Measurements from ENCODE around the gene SMARCA1. TPM values are rescaled to one million over a fixed set of nuclear protein-coding genes. Genes with fewer than 3 reads are reported as not detected.

SMARCA1 gene
- total and polyA plus RNA-seq, 2 of the 13 experiments (the other 11 are each of a cell fraction or from before 2014, with no cell fraction given) = 97.7 to 145 TPM

DNA sequence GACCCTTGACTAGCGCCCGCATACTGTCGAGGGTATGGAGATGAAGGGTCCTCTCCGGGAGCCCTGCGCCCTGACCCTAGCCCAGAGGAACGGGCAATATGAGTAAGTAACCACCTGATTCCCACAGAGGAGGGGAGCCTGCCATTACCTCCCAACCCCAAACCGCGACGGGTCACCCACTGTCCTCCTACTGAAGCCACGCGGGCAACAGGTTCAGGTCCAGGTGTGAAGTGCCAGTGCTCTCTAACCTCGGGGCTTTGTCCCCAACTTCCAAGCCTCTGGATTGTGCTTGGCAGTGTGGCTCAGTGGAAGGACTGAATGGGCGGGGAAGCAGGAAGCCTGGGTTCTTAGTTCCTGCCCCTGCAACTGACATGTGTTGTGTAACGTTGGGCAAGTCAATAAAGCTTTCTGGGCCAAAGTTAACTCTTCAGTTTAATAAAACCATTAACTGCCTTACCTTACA is 17.5 kb upstream of the SMARCA1 start (continued):
- TF ChIP-seq, protein P1, sequence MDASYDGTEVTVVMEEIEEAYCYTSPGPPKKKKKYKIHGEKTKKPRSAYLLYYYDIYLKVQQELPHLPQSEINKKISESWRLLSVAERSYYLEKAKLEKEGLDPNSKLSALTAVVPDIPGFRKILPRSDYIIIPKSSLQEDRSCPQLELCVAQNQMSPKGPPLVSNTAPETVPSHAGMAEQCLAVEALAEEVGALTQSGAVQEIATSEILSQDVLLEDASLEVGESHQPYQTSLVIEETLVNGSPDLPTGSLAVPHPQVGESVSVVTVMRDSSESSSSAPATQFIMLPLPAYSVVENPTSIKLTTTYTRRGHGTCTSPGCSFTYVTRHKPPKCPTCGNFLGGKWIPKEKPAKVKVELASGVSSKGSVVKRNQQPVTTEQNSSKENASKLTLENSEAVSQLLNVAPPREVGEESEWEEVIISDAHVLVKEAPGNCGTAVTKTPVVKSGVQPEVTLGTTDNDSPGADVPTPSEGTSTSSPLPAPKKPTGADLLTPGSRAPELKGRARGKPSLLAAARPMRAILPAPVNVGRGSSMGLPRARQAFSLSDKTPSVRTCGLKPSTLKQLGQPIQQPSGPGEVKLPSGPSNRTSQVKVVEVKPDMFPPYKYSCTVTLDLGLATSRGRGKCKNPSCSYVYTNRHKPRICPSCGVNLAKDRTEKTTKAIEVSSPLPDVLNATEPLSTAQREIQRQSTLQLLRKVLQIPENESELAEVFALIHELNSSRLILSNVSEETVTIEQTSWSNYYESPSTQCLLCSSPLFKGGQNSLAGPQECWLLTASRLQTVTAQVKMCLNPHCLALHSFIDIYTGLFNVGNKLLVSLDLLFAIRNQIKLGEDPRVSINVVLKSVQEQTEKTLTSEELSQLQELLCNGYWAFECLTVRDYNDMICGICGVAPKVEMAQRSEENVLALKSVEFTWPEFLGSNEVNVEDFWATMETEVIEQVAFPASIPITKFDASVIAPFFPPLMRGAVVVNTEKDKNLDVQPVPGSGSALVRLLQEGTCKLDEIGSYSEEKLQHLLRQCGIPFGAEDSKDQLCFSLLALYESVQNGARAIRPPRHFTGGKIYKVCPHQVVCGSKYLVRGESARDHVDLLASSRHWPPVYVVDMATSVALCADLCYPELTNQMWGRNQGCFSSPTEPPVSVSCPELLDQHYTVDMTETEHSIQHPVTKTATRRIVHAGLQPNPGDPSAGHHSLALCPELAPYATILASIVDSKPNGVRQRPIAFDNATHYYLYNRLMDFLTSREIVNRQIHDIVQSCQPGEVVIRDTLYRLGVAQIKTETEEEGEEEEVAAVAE (CRISPR knock-in tag; IDR thresholded peaks at IDR 0.05; ENCODE audit: borderline replicate concordance) = no peak
- TF ChIP-seq ZNF326 (CRISPR knock-in tag; IDR thresholded peaks at IDR 0.05; ENCODE audit: borderline replicate concordance) = no peak
- TF ChIP-seq ZNF816 (CRISPR knock-in tag; IDR thresholded peaks at IDR 0.05; ENCODE audit: borderline replicate concordance) = no peak
- TF ChIP-seq, protein P2, sequence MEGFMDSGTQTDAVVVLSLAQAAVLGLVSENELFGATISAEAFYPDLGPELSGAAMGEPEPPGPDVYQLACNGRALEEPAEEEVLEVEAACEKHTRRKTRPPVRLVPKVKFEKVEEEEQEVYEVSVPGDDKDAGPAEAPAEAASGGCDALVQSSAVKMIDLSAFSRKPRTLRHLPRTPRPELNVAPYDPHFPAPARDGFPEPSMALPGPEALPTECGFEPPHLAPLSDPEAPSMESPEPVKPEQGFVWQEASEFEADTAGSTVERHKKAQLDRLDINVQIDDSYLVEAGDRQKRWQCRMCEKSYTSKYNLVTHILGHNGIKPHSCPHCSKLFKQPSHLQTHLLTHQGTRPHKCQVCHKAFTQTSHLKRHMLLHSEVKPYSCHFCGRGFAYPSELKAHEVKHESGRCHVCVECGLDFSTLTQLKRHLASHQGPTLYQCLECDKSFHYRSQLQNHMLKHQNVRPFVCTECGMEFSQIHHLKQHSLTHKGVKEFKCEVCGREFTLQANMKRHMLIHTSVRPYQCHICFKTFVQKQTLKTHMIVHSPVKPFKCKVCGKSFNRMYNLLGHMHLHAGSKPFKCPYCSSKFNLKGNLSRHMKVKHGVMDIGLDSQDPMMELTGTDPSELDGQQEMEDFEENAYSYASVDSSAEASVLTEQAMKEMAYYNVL (CRISPR knock-in tag; IDR thresholded peaks at IDR 0.05; ENCODE audit: borderline replicate concordance) = no peak
- TF ChIP-seq RBFOX2 (IDR thresholded peaks at IDR 0.05; ENCODE audit: low read depth, low read length) = no peak
- TF ChIP-seq, protein P3, sequence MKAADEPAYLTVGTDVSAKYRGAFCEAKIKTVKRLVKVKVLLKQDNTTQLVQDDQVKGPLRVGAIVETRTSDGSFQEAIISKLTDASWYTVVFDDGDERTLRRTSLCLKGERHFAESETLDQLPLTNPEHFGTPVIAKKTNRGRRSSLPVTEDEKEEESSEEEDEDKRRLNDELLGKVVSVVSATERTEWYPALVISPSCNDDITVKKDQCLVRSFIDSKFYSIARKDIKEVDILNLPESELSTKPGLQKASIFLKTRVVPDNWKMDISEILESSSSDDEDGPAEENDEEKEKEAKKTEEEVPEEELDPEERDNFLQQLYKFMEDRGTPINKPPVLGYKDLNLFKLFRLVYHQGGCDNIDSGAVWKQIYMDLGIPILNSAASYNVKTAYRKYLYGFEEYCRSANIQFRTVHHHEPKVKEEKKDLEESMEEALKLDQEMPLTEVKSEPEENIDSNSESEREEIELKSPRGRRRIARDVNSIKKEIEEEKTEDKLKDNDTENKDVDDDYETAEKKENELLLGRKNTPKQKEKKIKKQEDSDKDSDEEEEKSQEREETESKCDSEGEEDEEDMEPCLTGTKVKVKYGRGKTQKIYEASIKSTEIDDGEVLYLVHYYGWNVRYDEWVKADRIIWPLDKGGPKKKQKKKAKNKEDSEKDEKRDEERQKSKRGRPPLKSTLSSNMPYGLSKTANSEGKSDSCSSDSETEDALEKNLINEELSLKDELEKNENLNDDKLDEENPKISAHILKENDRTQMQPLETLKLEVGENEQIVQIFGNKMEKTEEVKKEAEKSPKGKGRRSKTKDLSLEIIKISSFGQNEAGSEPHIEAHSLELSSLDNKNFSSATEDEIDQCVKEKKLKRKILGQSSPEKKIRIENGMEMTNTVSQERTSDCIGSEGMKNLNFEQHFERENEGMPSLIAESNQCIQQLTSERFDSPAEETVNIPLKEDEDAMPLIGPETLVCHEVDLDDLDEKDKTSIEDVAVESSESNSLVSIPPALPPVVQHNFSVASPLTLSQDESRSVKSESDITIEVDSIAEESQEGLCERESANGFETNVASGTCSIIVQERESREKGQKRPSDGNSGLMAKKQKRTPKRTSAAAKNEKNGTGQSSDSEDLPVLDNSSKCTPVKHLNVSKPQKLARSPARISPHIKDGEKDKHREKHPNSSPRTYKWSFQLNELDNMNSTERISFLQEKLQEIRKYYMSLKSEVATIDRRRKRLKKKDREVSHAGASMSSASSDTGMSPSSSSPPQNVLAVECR (CRISPR knock-in tag; IDR thresholded peaks at IDR 0.05; ENCODE audit: borderline replicate concordance) = peak; percentile 42; the same call in 1 of the 2 replicates
- TF ChIP-seq PAX8 (CRISPR knock-in tag; IDR thresholded peaks at IDR 0.05; ENCODE audit: borderline replicate concordance) = no peak
- no peak for TF ChIP-seq FOXA1 (IDR thresholded peaks at IDR 0.05)
- TF ChIP-seq FOXA1 (CRISPR knock-in tag; IDR thresholded peaks at IDR 0.05) = 0 out of 2 replicates have a peak, but pooled peaks have one; percentile 32
- no peak for TF ChIP-seq DPF2 (CRISPR knock-in tag; IDR thresholded peaks at IDR 0.05; ENCODE audit: borderline replicate concordance, low read depth)
- TF ChIP-seq MAF1 (CRISPR knock-in tag; IDR thresholded peaks at IDR 0.05; ENCODE audit: borderline replicate concordance) = no peak
- TF ChIP-seq ZNF746 (CRISPR knock-in tag; IDR thresholded peaks at IDR 0.05) = no peak
- TF ChIP-seq, protein P4, sequence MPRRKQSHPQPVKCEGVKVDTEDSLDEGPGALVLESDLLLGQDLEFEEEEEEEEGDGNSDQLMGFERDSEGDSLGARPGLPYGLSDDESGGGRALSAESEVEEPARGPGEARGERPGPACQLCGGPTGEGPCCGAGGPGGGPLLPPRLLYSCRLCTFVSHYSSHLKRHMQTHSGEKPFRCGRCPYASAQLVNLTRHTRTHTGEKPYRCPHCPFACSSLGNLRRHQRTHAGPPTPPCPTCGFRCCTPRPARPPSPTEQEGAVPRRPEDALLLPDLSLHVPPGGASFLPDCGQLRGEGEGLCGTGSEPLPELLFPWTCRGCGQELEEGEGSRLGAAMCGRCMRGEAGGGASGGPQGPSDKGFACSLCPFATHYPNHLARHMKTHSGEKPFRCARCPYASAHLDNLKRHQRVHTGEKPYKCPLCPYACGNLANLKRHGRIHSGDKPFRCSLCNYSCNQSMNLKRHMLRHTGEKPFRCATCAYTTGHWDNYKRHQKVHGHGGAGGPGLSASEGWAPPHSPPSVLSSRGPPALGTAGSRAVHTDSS (CRISPR knock-in tag; conservative IDR thresholded peaks at IDR 0.05) = no peak
- TF ChIP-seq NFKB2 (CRISPR knock-in tag; IDR thresholded peaks at IDR 0.05; ENCODE audit: borderline replicate concordance) = no peak
- no peak for TF ChIP-seq NFE2L2 (IDR thresholded peaks at IDR 0.05; ENCODE audit: low read length)
